Effector memory CD4-positive, alpha-beta T cell (primary cell): Measurements from ENCODE around the gene SFTPD.
"Not testable (repeated sequence)": the region's sequence is repeated elsewhere in the genome, so short reads cannot be mapped to it uniquely, and the experiment has no call there.

Experiments
- DNase-seq, 3 donors: peaks; one replicate each; pipeline ENCODE4 v3.0.0-alpha.2; 2020
- H3K27ac ChIP-seq: 2 replicates; pipeline ENCODE4 v1.7.0; 2013; ENCODE audit warnings: mild to moderate bottlenecking, low read length, moderate library complexity; ENCODE audit not compliant: insufficient read depth, poor library complexity, severe bottlenecking
- H3K27me3 ChIP-seq: replicated peaks from 2 replicates; pipeline ENCODE4 v1.7.0; 2013; ENCODE audit warnings: mild to moderate bottlenecking, low read length; ENCODE audit not compliant: insufficient read depth, control insufficient read depth, poor library complexity, severe bottlenecking
- H3K36me3 ChIP-seq: 2 replicates; pipeline ENCODE4 v1.7.0; 2013; ENCODE audit warnings: mild to moderate bottlenecking, low read length, moderate library complexity; ENCODE audit not compliant: control insufficient read depth, insufficient read depth
- H3K4me1 ChIP-seq: 2 replicates; pipeline ENCODE4 v1.7.0; 2013; ENCODE audit warnings: low read length, mild to moderate bottlenecking; ENCODE audit not compliant: control insufficient read depth, insufficient read depth, poor library complexity, severe bottlenecking
- H3K4me3 ChIP-seq: 2 replicates; pipeline ENCODE4 v1.7.0; 2013; ENCODE audit warnings: low read length, low read depth, mild to moderate bottlenecking; ENCODE audit not compliant: insufficient read depth, poor library complexity, severe bottlenecking
- H3K9me3 ChIP-seq: 2 replicates; pipeline ENCODE4 v1.7.0; 2013; ENCODE audit warnings: mild to moderate bottlenecking, low read length, moderate library complexity; ENCODE audit not compliant: control insufficient read depth

SFTPD gene

GRCh38 chr10:79904671-79905321 is 44.1 kb downstream of the SFTPD start:
- DNase-seq = no peak
- Histone ChIP-seq H3K4me3 (peak overlapping the region; percentile 66), H3K36me3 (no peaks in the 10 kb centered on the region), H3K27ac (no peak overlapping the region), H3K27me3 (peaks cover 6% of the 10 kb centered on the region), H3K9me3 (no peaks in the 10 kb centered on the region), H3K4me1 (peaks cover 7% of the 10 kb centered on the region)

GRCh38 chr10:79901571-79901970 is 47.3 kb downstream of the SFTPD start:
- not testable (repeated sequence) for DNase-seq, H3K4me1 ChIP-seq, H3K27ac ChIP-seq, H3K4me3 ChIP-seq, H3K9me3 ChIP-seq, H3K36me3 ChIP-seq
- peaks cover 11% of the 10 kb centered on the region for H3K27me3 ChIP-seq

- Histone ChIP-seq H3K27ac (no peak overlapping the region), H3K9me3 (no peaks in the 10 kb centered on the region), H3K27me3 (peaks cover 5% of the 10 kb centered on the region), H3K4me3 (no peak overlapping the region), H3K36me3 (no peaks in the 10 kb centered on the region), H3K4me1 (no peaks in the 10 kb centered on the region)
- DNase-seq = no peak
Observed at GRCh38 chr10:79898597-79899325, 50.1 kb downstream of the SFTPD start.

- not testable (repeated sequence) for H3K4me1 ChIP-seq, H3K27ac ChIP-seq, H3K4me3 ChIP-seq, H3K27me3 ChIP-seq, DNase-seq, H3K9me3 ChIP-seq, H3K36me3 ChIP-seq
Observed at GRCh38 chr10:79892896-79893295, 56.0 kb downstream of the SFTPD start.

- DNase-seq = no peak
- Histone ChIP-seq H3K27ac (no peak overlapping the region), H3K9me3 (no peaks in the 10 kb centered on the region), H3K27me3 (no peaks in the 10 kb centered on the region), H3K4me1 (no peaks in the 10 kb centered on the region), H3K4me3 (no peak overlapping the region), H3K36me3 (no peaks in the 10 kb centered on the region)
Observed at GRCh38 chr10:79890469-79890868, 58.4 kb downstream of the SFTPD start.

GRCh38 chr10:79888984-79889383 is 59.9 kb downstream of the SFTPD start:
- H3K36me3 ChIP-seq, DNase-seq, H3K27me3 ChIP-seq, H3K27ac ChIP-seq, H3K4me3 ChIP-seq, H3K9me3 ChIP-seq, H3K4me1 ChIP-seq: not testable (repeated sequence)
